HUES64 (cell line): ENCODE measurements around the gene GGT5.
"Not testable (repeated sequence)": the region's sequence is repeated elsewhere in the genome, so short reads cannot be mapped to it uniquely, and the experiment has no call there.

Source experiments
- H3K27ac ChIP-seq: 2 replicates; pipeline ENCODE4 v1.7.0; 2013; ENCODE audit warnings: low read depth, low read length, inconsistent platforms
- H3K27me3 ChIP-seq: 2 replicates; pipeline ENCODE4 v1.6.1; 2013; ENCODE audit warnings: mild to moderate bottlenecking, low read length; ENCODE audit not compliant: insufficient read depth
- H3K36me3 ChIP-seq: 2 replicates; pipeline ENCODE4 v1.6.1; 2013; ENCODE audit warnings: mild to moderate bottlenecking, low read length; ENCODE audit not compliant: insufficient read depth
- H3K4me1 ChIP-seq: 2 replicates; pipeline ENCODE4 v1.6.1; 2013; ENCODE audit warnings: mild to moderate bottlenecking, low read length, moderate library complexity; ENCODE audit not compliant: insufficient read depth
- H3K4me3 ChIP-seq: 2 replicates; pipeline ENCODE4 v1.5.1; 2013; ENCODE audit warnings: mild to moderate bottlenecking, low read length, moderate library complexity
- H3K9ac ChIP-seq: 2 replicates; pipeline ENCODE4 v1.6.1; 2013; ENCODE audit warnings: mild to moderate bottlenecking, low read depth, low read length
- H3K9me3 ChIP-seq: 2 replicates; pipeline ENCODE4 v1.6.1; 2013; ENCODE audit warnings: low read depth, low read length; ENCODE audit not compliant: insufficient read depth
- WGBS: fragments of 150-250, 120-280 bp; methylation state at CpG from one replicate; pipeline ENCODE4 v1.1.7; 2013; ENCODE audit warnings: missing lambda C conversion rate; 5-methylcytosine and 5-hydroxymethylcytosine counted together

The GGT5 gene

GRCh38 chr22:24280363-24280762, 35.5 kb upstream of the GGT5 start:
- WGBS: 82% methylated on average over 1 of the region's 1 CpG
- not testable (repeated sequence) for H3K27ac ChIP-seq

DNA sequence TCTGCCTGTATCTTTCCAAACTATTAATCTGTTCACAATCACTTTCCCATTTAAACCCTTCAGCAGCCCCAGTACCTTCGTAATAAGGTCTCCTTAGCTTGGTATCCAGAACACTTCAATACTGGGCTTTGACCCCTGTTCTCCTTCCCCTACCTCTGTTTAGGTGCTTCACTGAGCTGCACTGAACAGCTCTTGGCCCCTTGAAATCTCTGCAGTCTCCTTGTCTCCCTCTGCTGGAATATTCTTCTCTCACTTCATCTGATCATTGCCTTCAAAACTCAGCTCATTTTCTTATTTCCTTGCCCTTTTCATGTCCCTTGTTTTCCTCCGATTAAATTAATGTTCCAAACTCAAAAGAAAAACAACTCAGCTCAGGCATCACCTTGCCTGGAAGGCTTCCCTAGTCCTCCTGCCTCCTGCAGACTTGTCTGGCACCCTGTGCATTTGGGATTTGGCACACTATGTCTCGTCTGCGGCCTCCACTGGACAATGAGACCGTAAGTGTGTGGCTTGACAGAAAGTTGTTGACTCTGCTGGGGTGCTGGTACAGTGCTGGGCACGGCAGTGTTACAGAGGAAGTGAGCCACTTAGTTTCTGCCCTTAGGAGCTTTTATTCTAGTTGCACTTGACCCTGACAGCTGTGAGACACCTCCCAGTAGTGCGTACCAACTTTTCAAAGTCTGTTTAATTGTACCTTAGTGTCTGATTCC, 30.0 kb upstream of the GGT5 start:
- H3K27ac ChIP-seq, H3K9ac ChIP-seq, H3K27me3 ChIP-seq, H3K36me3 ChIP-seq, H3K4me3 ChIP-seq, H3K9me3 ChIP-seq: not testable (repeated sequence)
- 88% methylated on average over 6 of the region's 7 CpGs for WGBS
- H3K4me1 ChIP-seq: peaks cover 15% of the 10 kb centered on the region

More at GRCh38 chr22:24280363-24280762, 35.5 kb upstream of the GGT5 start:
- not testable (repeated sequence) for H3K27me3 ChIP-seq, H3K4me1 ChIP-seq, H3K9ac ChIP-seq, H3K4me3 ChIP-seq, H3K36me3 ChIP-seq, H3K9me3 ChIP-seq

GRCh38 chr22:24273906-24274305, 29.0 kb upstream of the GGT5 start:
- not testable (repeated sequence) for H3K4me3 ChIP-seq
- 58% methylated on average over 4 of the region's 4 CpGs for WGBS
- peak overlapping the region; percentile 33; the same call in 1 of the 2 replicates for H3K27ac ChIP-seq

DNA sequence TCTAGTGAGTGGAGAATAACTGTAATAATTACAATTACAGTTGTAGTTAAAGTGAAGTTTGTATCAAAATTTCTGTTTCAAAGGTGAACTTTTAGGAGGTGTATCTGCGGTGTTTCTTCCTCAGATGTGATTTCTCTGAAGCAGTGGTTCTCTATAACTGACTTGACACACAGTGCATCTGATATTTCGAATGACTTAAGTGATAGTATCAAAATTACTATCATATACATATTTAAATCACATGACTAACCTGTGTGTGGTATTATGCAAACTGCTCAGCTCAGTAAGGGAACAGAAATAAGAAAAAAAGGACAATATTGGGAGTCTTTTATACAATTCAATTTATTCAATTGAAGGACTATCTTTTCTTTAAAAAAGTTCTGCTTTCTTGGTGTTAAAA, 28.1 kb upstream of the GGT5 start:
- H3K36me3 ChIP-seq, H3K4me3 ChIP-seq, H3K9me3 ChIP-seq, H3K9ac ChIP-seq, H3K27me3 ChIP-seq, H3K27ac ChIP-seq: not testable (repeated sequence)
- WGBS: 100% methylated on average over 1 of the region's 2 CpGs
- H3K4me1 ChIP-seq: peaks cover 15% of the 10 kb centered on the region

More at GRCh38 chr22:24273906-24274305, 29.0 kb upstream of the GGT5 start:
- H3K4me1 ChIP-seq: peaks cover 15% of the 10 kb centered on the region
- H3K9me3 ChIP-seq, H3K36me3 ChIP-seq, H3K27me3 ChIP-seq, H3K9ac ChIP-seq: not testable (repeated sequence)

- Histone ChIP-seq H3K27ac (peak overlapping the region; percentile 96), H3K4me1 (peaks cover 15% of the 10 kb centered on the region), H3K9ac (peak overlapping the region; percentile 98), H3K4me3 (peak overlapping the region; percentile 99), H3K36me3 (no peaks in the 10 kb centered on the region), H3K27me3 (no peaks in the 10 kb centered on the region), H3K9me3 (no peaks in the 10 kb centered on the region)
- WGBS: 3% methylated on average over 25 of the region's 25 CpGs
These were observed 26.5 kb upstream of the GGT5 start for GRCh38 chr22:24271386-24271854.

DNA sequence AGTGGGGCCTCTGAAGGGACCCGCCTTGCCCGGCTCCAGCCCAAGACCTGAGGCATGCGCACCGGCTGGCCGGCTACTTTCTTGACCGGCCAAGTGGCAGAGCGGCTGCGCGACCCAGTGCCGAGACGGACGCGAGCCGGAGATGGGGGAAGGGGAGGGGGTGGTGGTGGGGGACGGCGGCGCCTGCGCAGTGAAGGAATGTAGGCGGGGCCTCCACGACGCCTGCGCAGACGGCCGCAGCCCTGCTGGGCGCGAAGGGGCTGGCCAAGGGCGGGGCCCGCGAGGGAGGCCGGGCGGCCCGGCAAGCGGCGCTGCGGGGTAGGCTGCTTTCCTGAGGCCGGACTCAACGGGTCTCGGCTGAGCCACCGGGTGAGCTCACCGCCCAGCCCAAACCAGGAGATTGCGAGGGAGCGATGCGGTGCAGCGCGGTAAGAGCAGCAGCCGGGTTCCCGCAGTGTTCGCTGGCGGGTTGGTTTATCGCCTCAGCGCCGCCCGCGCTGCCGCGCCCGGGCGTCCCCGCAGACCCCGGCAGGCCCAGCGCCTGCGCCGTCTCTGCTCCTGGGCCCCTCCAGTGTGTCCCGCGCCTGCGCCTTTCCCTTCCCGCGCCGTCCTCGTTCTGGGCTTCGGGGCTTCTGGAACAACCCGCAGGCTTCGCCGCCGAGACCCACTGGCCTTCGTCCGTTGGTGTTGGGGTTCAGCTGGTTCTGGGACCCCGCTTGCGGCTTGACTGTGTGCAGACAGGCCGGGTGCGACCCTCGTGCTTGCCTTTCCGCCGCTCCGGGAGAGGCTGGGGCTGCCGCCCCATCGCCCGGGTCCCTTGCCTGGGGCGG, 25.9 kb upstream of the GGT5 start, which contains the start of gene SPECC1L:
Gene SPECC1L (plus strand): TSS at position 276 of the 830 bp plus-strand sequence. CDS start 31,401 bp downstream, outside the sequence.
- peak within 1 kb of the TSS; percentile 99 for H3K4me3 ChIP-seq
- no peaks in the 10 kb centered on the region for H3K36me3 ChIP-seq
- H3K27me3 ChIP-seq: no peaks in the 10 kb centered on the region
- H3K9me3 ChIP-seq: no peaks in the 10 kb centered on the region
- peak within 1 kb of the TSS; percentile 96 for H3K27ac ChIP-seq
- peaks cover 15% of the 10 kb centered on the region for H3K4me1 ChIP-seq
- under 1% methylated on average over 89 of the region's 89 CpGs for WGBS
- peak within 1 kb of the TSS; percentile 98 for H3K9ac ChIP-seq

GRCh38 chr22:24266495-24266894, 21.6 kb upstream of the GGT5 start:
- H3K4me1 ChIP-seq, H3K4me3 ChIP-seq, H3K27me3 ChIP-seq, H3K9ac ChIP-seq, H3K9me3 ChIP-seq, H3K27ac ChIP-seq, H3K36me3 ChIP-seq: not testable (repeated sequence)
- 87% methylated on average over 6 of the region's 6 CpGs for WGBS

- H3K9me3 ChIP-seq: no peaks in the 10 kb centered on the region
- no peak overlapping the region for H3K9ac ChIP-seq
- no peaks in the 10 kb centered on the region for H3K4me1 ChIP-seq
- no peaks in the 10 kb centered on the region for H3K27me3 ChIP-seq
- no peak overlapping the region for H3K4me3 ChIP-seq
- no peaks in the 10 kb centered on the region for H3K36me3 ChIP-seq
- no peak overlapping the region for H3K27ac ChIP-seq
These were observed 20.9 kb upstream of the GGT5 start for GRCh38 chr22:24265734-24266133.

DNA sequence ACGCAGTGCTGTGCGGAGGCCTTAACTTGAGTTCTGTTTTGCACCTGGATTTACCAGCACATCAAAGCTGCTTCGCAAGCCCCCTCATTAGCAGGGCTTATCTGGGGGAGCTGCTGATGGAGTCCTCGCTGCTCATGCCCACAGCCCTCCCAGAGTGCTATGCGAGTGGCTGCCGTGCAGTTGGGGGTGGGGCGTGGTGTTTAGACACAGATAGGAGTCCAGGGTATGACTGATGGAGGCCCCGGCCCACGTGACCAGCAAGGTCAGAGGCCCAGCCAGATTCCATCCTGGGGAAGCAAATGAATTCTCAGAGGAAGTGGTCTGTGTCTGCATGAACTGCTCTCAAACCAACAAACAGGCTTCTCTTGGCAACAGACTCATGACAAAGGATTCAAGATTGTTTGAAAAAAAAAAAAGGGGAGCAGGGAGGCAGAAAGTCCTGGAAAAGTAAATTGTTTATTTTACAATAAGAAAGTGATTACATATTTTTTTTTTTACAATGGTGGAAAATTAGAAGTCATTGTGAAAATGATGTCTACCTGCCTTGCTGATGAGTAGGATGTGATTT, 19.5 kb upstream of the GGT5 start:
- 81% methylated on average over 2 of the region's 9 CpGs for WGBS
- not testable (repeated sequence) for H3K27me3 ChIP-seq, H3K27ac ChIP-seq, H3K36me3 ChIP-seq, H3K9me3 ChIP-seq, H3K4me1 ChIP-seq, H3K4me3 ChIP-seq, H3K9ac ChIP-seq

GRCh38 chr22:24263479-24263878, 18.6 kb upstream of the GGT5 start:
- H3K9ac ChIP-seq, H3K36me3 ChIP-seq, H3K4me1 ChIP-seq, H3K4me3 ChIP-seq, H3K27ac ChIP-seq, H3K9me3 ChIP-seq, H3K27me3 ChIP-seq: not testable (repeated sequence)
- 97% methylated on average over 15 of the region's 19 CpGs for WGBS

DNA sequence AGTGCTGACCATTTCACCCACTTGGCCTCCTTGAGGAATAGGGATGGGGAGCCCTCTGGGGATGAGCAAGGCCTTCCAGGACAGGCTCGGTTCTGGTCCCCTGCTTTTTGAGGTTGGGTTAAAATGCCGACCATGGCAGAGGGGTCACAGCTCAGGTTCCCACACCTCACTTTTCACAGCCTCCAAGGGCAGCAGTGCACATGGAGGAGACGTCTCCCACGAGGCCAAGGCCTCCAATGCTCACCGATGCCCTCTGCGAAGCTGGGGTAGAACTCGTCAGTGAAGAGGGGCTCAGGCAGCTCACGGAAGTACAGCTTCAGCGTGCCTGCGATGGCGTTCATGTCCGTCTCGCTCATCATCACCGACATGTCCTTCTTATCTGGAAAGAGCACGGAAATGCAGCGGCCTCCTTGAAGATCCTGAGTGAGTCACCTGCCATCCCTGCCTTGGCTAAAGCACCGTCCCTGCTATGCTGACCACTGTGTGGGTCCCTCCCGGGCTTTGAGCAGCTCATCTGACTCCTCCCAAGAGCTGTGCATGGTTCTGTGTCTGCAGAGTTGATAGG, 17.4 kb upstream of the GGT5 start:
- not testable (repeated sequence) for H3K9me3 ChIP-seq, H3K27me3 ChIP-seq, H3K4me1 ChIP-seq, H3K36me3 ChIP-seq, H3K9ac ChIP-seq, H3K27ac ChIP-seq, H3K4me3 ChIP-seq
- WGBS: 91% methylated on average over 18 of the region's 18 CpGs
